ENCODE data around the gene MTUS2. TPM values are rescaled to one million over a fixed set of nuclear protein-coding genes. Genes with fewer than 3 reads are reported as not detected.

The MTUS2 gene
- total and polyA plus RNA-seq, 2 donors from 2014 or later = 0.06 to 0.22 TPM

- no peaks in the 10 kb centered on the region for H3K9me3 ChIP-seq (ENCODE audit: control insufficient read depth in 2 of 3, insufficient read depth in 1 of 3, low read length in 3 of 3)
- intact Hi-C loops (cut with DNase I) = no loop called here
- H3K27me3 ChIP-seq (ENCODE audit: control insufficient read depth, insufficient read depth, low read length) = no peaks in the 10 kb centered on the region
- H3K9ac ChIP-seq (ENCODE audit: low read length in 3 of 3) = no peak overlapping the region
- H3K36me3 ChIP-seq (ENCODE audit: control insufficient read depth in 2 of 3, insufficient read depth in 3 of 3, low read length in 3 of 3) = no peaks in the 10 kb centered on the region
- no peaks in the 10 kb centered on the region for H3K4me1 ChIP-seq (ENCODE audit: control insufficient read depth in 2 of 3, insufficient read depth in 2 of 3, low read depth in 1 of 3, low read length in 3 of 3)
- H3K4me3 ChIP-seq (ENCODE audit: low read length in 3 of 3) = no peak overlapping the region
- H3K27ac ChIP-seq (ENCODE audit: low read depth in 2 of 2, low read length in 2 of 2) = no peak overlapping the region
- FAIRE-seq (no peak), DNase-seq (no peak)
- no peak for TF ChIP-seq CTCF (IDR thresholded peaks at IDR 0.05; ENCODE audit: borderline replicate concordance, extremely low read depth, insufficient read depth)
Measured at GRCh38 chr13:28850226-28850625, 30.1 kb downstream of the MTUS2 start.

GRCh38 chr13:28851422-28851821 lies 31.3 kb downstream of the MTUS2 start:
- Histone ChIP-seq H3K27me3 (ENCODE audit: control insufficient read depth, insufficient read depth, low read length) (no peaks in the 10 kb centered on the region), H3K4me1 (ENCODE audit: control insufficient read depth in 2 of 3, insufficient read depth in 2 of 3, low read depth in 1 of 3, low read length in 3 of 3) (no peaks in the 10 kb centered on the region), H3K9ac (ENCODE audit: low read length in 3 of 3) (no peak overlapping the region), H3K27ac (ENCODE audit: low read depth in 2 of 2, low read length in 2 of 2) (no peak overlapping the region), H3K9me3 (ENCODE audit: control insufficient read depth in 2 of 3, insufficient read depth in 1 of 3, low read length in 3 of 3) (no peaks in the 10 kb centered on the region), H3K4me3 (ENCODE audit: low read length in 3 of 3) (no peak overlapping the region), H3K36me3 (ENCODE audit: control insufficient read depth in 2 of 3, insufficient read depth in 3 of 3, low read length in 3 of 3) (no peaks in the 10 kb centered on the region)
- intact Hi-C loops (cut with DNase I) = no loop called here
- DNase-seq = no peak
- no peak for FAIRE-seq
- TF ChIP-seq CTCF (IDR thresholded peaks at IDR 0.05; ENCODE audit: borderline replicate concordance, extremely low read depth, insufficient read depth) = no peak

GRCh38 chr13:28854657-28855056 lies 34.5 kb downstream of the MTUS2 start:
- TF ChIP-seq CTCF (IDR thresholded peaks at IDR 0.05; ENCODE audit: borderline replicate concordance, extremely low read depth, insufficient read depth) = no peak
- Histone ChIP-seq H3K9me3 (ENCODE audit: control insufficient read depth in 2 of 3, insufficient read depth in 1 of 3, low read length in 3 of 3) (no peaks in the 10 kb centered on the region), H3K36me3 (ENCODE audit: control insufficient read depth in 2 of 3, insufficient read depth in 3 of 3, low read length in 3 of 3) (no peaks in the 10 kb centered on the region), H3K4me3 (ENCODE audit: low read length in 3 of 3) (no peak overlapping the region), H3K4me1 (ENCODE audit: control insufficient read depth in 2 of 3, insufficient read depth in 2 of 3, low read depth in 1 of 3, low read length in 3 of 3) (no peaks in the 10 kb centered on the region), H3K9ac (ENCODE audit: low read length in 3 of 3) (no peak overlapping the region), H3K27ac (ENCODE audit: low read depth in 2 of 2, low read length in 2 of 2) (no peak overlapping the region), H3K27me3 (ENCODE audit: control insufficient read depth, insufficient read depth, low read length) (no peaks in the 10 kb centered on the region)
- intact Hi-C loops (cut with DNase I) = no loop called here
- DNase-seq (peak in 2 of 5 donors; percentile 2 to 12), FAIRE-seq (no peak)

GRCh38 chr13:28856287-28856686 lies 36.1 kb downstream of the MTUS2 start:
- no peak overlapping the region for H3K9ac ChIP-seq (ENCODE audit: low read length in 3 of 3)
- FAIRE-seq (no peak), DNase-seq (no peak)
- H3K36me3 ChIP-seq (ENCODE audit: control insufficient read depth in 2 of 3, insufficient read depth in 3 of 3, low read length in 3 of 3) = no peaks in the 10 kb centered on the region
- no peak overlapping the region for H3K4me3 ChIP-seq (ENCODE audit: low read length in 3 of 3)
- intact Hi-C loops (cut with DNase I) = no loop called here
- TF ChIP-seq CTCF (IDR thresholded peaks at IDR 0.05; ENCODE audit: borderline replicate concordance, extremely low read depth, insufficient read depth) = no peak
- no peaks in the 10 kb centered on the region for H3K9me3 ChIP-seq (ENCODE audit: control insufficient read depth in 2 of 3, insufficient read depth in 1 of 3, low read length in 3 of 3)
- H3K27ac ChIP-seq (ENCODE audit: low read depth in 2 of 2, low read length in 2 of 2) = no peak overlapping the region
- no peaks in the 10 kb centered on the region for H3K4me1 ChIP-seq (ENCODE audit: control insufficient read depth in 2 of 3, insufficient read depth in 2 of 3, low read depth in 1 of 3, low read length in 3 of 3)
- H3K27me3 ChIP-seq (ENCODE audit: control insufficient read depth, insufficient read depth, low read length) = no peaks in the 10 kb centered on the region

Data from kidney (tissue), 14 donors.